Stimulated activated CD4-positive, alpha-beta T cell treated with anti-CD3 and anti-CD28 coated beads, Interleukin-12 subunit alpha, Interleukin-12 subunit beta, amount 100 ng/mL, for 4 hours (primary cell): ENCODE measurements around the gene ECI2.
"Not testable (repeated sequence)": the region's sequence is repeated elsewhere in the genome, so short reads cannot be mapped to it uniquely, and the experiment has no call there.

ENCODE experiments used
- DNase-seq: peaks from one replicate; pipeline ENCODE4 v3.0.0-alpha.2; 2020

ECI2 gene

GRCh38 chr6:4100655-4101054, 34.7 kb downstream of the ECI2 start:
- DNase-seq, result no peak

GRCh38 chr6:4093288-4093687, 42.1 kb downstream of the ECI2 start:
- DNase-seq, result no peak

GRCh38 chr6:4091941-4092340, 43.4 kb downstream of the ECI2 start:
- no peak for DNase-seq

GRCh38 chr6:4090043-4090442, 45.3 kb downstream of the ECI2 start:
- DNase-seq, result not testable (repeated sequence)

GRCh38 chr6:4088704-4089103, 46.7 kb downstream of the ECI2 start:
- DNase-seq, result no peak

- DNase-seq, result no peak
These were observed 50.1 kb downstream of the ECI2 start for GRCh38 chr6:4085332-4085700.

- DNase-seq, result no peak
These were observed 50.7 kb downstream of the ECI2 start for GRCh38 chr6:4084444-4085331.

GRCh38 chr6:4078691-4079471, 56.5 kb downstream of the ECI2 start, which contains the start of gene FAM217A:
FAM217A (minus strand) TSS chr6:4079137; CDS start chr6:4077414, 1,723 bp downstream.
- no peak for DNase-seq

- DNase-seq, result no peak
These were observed 60.7 kb downstream of the ECI2 start for GRCh38 chr6:4074478-4075235.

- DNase-seq, result no peak
These were observed 64.0 kb downstream of the ECI2 start for GRCh38 chr6:4071330-4071729.

- no peak for DNase-seq
These were observed 66.2 kb downstream of the ECI2 start for GRCh38 chr6:4069199-4069598.

- no peak for DNase-seq
These were observed 67.7 kb downstream of the ECI2 start for GRCh38 chr6:4067673-4068072.

GRCh38 chr6:4066029-4066755, 69.2 kb downstream of the ECI2 start:
- no peak for DNase-seq
